ENCODE data around the gene CUL1.

The CUL1 gene

GRCh38 chr7:148834605-148835004, 135.9 kb downstream of the CUL1 start:
- POLR2A ChIA-PET (ENCODE audit: low non-redundant PET) = no interaction called here
- TF ChIP-seq CTCF (conservative IDR thresholded peaks at IDR 0.05; ENCODE audit: low read depth) = no peak
- CTCF ChIA-PET = no interaction called here
- H3K27ac ChIP-seq = no peak overlapping the region
- DNase-seq (ENCODE audit: low spot score) = no peak

DNA sequence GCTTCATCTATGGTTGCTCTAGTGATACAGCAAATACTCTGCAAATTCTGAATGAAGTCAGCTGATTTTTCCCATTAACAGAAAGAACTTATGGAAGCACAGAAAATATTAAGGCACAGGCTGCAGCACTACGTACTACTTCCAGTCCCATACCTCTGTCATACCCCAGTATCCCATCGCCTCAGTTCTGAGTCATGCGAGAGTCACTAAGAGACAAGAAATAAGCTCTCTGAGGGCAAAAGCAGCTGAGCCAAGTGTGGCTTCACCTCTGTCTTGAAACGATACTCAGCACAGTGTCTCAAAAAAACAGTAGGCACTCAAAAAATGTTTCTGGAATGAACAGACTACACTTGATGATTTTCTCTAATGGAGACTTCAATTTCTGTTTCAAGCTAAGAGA, 137.2 kb downstream of the CUL1 start:
- TF ChIP-seq CTCF (conservative IDR thresholded peaks at IDR 0.05; ENCODE audit: low read depth) = no peak

DNA sequence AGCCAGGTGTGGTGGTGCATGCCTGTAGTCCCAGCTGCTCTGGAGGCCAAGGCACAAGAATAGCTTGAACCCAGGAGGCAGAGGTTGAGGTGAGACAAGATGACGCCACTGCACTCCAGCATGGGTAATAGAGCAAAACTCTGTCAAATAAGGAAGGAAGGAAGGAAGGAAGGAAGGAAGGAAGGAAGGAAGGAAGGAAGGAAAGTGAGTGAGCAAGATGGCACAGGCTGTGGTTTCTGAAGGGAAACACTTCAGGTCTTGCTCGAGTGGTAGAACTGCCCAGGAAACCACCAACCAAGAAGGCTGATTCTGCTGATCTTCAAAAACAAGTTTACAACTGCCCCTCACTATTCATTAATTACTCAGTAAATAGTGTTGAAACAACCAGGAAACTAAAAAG, 140.2 kb downstream of the CUL1 start:
- TF ChIP-seq CTCF (conservative IDR thresholded peaks at IDR 0.05; ENCODE audit: low read depth) = no peak
- no peak for DNase-seq (ENCODE audit: low spot score)
- POLR2A ChIA-PET (ENCODE audit: low non-redundant PET) = no interaction called here
- H3K27ac ChIP-seq = no peak overlapping the region
- CTCF ChIA-PET = no interaction called here

More for the DNA sequence above, 137.2 kb downstream of the CUL1 start:
- CTCF ChIA-PET = interaction anchor here (1.5 kb wide), 1 partner anchor 106 kb away, joined by 5 read pairs; no protein-coding TSS in a partner anchor
- POLR2A ChIA-PET (ENCODE audit: low non-redundant PET) = no interaction called here
- no peak for DNase-seq (ENCODE audit: low spot score)
- no peak overlapping the region for H3K27ac ChIP-seq

DNA sequence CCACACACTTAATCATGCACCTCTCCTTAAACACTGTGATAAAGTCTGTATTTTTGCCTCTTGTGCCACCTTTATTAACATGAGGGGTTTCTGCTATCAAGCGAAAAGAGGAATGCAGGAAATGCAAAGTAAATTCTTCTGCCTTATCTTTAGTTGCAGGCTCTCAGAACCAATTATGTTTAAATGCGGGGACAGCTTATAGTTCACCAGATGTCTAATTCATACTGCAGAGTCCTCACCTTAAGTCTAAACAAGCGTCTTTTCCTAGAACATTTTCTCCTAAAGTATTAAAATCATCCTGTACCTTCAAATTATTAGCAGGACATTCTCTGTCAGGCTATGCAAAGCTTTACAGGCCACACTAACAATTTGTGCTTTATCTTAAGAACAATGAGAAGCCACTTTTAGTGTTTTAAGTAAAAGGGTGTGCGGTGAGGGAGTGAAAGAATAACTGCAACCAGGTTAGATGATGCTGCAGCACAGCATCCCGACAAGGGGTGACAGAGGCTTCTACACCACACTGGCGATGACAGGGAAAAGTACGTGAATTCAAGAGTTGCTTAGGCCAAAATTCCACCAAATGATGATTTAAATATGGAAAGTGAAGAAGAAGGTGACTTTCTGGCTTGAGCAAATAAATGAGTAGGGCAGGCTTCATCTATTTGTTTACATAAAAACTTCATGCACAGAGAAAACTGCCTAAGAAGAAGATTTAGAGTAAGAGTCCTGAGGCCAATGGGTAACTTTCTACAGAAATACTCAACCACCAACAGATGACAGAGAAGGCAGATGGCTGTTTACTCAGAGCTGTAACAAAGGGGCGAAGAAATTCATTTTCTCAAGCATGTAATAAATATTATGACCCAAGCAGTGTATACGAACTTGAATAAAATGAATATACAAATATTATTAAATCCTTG, 149.4 kb downstream of the CUL1 start:
- ChIA-PET POLR2A (ENCODE audit: low non-redundant PET) (no interaction called here), CTCF (interaction anchor here (1.2 kb wide), 1 partner anchor 9 kb away, joined by 4 read pairs; no protein-coding TSS in a partner anchor)
- no peak for DNase-seq (ENCODE audit: low spot score)
- TF ChIP-seq CTCF (conservative IDR thresholded peaks at IDR 0.05; ENCODE audit: low read depth) = no peak
- no peak overlapping the region for H3K27ac ChIP-seq

DNA sequence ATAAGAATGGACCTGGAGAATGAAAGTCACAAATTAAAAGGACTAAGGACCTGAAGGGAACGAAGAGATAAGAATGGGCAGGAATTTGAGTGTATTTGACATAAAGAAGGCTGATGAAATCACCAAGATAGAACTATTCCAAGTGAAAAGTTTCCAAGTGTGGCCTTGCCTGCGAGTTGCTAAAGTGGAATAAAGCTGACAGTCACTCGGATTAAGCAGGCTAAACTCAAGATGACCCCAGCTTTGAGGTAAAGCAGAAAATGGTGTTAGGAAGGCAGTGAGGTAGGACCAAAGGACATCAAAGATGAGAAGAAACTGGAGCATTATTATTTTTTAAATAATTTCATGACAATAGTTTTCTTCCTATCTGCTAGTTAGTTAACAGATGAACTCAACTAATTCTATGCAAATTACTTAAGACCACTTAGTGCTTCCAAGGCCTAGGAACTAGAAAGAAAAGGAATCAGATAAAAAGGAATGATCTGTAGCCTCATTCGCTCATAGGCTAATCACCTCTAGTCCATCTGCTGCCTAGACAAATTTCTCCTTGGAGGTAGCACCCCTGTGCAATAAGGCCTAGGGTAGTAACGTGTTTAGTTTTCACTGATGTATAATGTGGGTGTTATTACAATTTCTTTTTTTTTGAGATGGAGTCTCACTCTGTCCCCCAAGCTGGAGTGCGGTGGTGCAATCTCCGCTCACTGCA, 150.8 kb downstream of the CUL1 start:
- no peak for DNase-seq (ENCODE audit: low spot score)
- no peak overlapping the region for H3K27ac ChIP-seq
- CTCF ChIA-PET = no interaction called here
- no peak for TF ChIP-seq CTCF (conservative IDR thresholded peaks at IDR 0.05; ENCODE audit: low read depth)
- POLR2A ChIA-PET (ENCODE audit: low non-redundant PET) = no interaction called here

DNA sequence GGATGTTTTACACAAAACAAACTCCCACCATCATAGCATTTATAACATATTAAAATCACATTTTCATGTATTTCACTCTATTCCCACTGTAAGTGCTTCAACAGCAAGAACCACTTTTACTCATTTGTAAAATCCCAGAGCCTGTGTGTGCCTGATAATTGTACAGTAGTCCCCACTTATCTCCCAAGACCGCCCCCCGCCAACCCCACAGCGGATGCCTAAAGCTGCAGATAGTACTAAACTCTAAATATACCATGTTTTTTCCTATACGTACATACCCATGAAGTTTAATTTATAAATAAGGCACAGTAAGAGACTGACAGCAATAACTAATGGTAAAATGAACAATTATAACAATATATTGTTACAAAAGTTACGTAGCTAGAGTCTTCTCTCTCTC, 151.9 kb downstream of the CUL1 start:
- DNase-seq (ENCODE audit: low spot score) = no peak
- no peak overlapping the region for H3K27ac ChIP-seq
- CTCF ChIA-PET = no interaction called here
- TF ChIP-seq CTCF (conservative IDR thresholded peaks at IDR 0.05; ENCODE audit: low read depth) = no peak
- POLR2A ChIA-PET (ENCODE audit: low non-redundant PET) = no interaction called here
